GM19099 (cell line): ENCODE data around the gene TENM4.

Experiments used
- POLR2A ChIP-seq: IDR thresholded peaks from 3 replicates; pipeline ENCODE4 v1.6.1; 2011; ENCODE audit warnings: low read depth; ENCODE audit not compliant: insufficient read length; ENCODE audit errors: extremely low read depth

Gene TENM4

DNA sequence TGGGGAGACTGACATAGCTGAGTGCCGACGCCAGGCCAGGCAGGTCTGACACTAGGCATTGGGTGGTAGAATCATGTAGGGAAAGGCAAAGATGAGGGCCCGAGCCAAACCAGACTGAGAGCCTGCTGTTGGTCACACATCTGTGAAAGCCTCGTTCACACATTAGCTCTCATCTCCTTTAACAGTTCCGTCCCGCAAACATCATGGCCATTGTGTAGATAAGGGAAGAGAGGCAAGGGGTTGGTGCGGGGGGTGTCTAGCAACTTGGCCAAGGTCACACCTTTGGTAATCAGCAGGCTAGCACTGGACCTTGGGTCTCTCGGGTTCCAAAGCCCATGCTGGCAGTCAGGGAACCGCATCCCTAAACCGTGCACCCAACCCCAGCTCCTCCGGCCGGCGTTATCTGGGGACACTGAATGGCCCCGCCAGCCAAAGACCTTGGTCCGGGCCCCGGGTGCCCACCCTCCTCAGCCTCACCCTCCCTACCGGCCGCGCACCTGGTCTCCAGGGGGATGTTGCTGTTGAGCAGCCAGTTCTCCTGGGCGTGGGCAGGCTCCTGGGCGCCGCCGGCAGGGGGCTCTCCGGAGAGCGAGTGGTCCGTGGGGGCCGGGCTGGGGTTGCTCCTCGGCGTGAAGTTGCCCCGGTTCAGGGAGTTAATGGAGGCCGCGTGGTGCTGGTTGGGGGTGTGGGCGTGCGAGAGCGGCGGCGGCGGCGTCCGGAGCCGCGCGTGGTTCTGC is 537.9 kb downstream of the TENM4 start:
- no peak for TF ChIP-seq POLR2A

DNA sequence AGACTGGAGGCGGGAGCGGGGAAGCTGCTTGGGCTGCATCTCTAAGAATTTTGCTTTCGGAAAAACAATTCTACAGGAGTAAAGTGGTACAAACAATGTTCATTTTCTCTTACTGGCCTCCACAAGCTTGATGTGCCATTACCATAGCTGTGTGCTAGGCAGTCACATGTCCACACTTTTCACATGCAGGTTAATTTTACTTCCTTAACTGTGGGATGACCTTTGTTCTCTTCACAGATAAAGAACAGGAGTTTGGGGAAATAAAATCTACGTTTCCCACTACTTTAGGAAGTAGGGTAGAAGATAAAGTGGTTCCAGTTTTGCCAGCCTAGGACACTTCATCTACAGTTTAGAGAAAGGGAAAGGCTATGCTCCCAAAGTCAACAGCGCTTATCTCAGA is 539.0 kb downstream of the TENM4 start:
- TF ChIP-seq POLR2A, result no peak

DNA sequence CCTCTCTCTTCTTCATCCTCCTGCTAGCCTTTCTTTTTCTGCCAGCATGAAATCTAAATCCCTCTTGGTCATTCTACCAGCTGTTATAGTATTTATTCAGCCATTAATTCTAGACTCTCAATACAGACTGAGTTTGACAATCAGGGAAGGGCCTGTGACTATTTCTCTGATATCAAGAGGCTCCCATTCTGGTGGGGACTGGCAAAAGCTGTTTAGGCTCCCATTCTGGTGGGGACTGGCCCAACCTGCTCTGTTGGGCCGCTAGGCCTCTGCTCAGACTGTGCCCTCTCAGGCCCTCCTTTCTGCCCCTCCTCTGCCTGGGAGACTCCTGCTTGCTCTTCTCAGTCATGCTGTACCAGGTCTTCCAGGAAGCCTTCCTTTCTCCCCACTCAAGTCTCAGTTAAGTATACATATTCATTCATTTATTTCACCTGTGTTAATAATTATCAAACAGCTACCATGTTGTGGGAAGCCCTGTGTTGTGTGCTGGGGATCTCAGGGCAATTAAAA is 542.5 kb downstream of the TENM4 start:
- TF ChIP-seq POLR2A, result no peak

DNA sequence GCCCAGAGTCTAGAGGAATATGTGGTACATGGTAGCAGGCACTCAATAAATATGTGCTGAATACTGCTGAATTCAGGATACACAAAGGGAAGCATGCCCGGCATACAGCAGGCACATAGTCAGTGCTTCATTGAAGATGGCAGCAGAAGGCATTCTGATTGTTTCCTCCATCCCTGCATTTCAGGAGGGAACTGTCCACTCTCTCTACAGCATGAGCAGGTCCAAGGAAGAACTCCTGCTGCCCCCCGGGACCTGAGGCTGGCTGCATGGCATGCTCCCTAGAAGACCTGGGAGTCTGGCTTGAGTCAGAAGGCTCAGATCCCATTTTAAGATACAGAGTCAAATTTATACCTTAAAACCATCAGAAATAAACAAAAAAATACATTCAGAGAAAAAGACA is 546.8 kb downstream of the TENM4 start:
- TF ChIP-seq POLR2A, result no peak

DNA sequence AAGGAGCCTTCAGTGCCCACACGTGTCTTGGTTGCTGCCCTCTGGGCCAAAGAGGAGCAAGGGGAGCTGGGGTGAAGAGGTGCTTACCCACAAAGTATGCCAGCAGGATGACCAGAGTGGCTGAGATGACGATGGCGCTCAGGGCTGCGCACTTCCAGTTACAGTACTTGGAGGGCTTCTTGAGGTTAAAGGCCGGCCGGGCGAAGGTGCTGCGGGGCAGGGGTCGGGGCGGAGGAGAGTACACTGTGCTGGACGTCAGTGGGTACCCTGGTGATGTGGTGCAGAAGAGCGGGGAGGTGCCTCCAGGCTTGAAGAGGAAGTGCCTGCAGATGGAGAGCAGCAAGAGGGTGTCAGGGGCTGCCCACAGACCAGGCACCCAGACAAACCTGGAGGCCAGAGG is 551.1 kb downstream of the TENM4 start:
- TF ChIP-seq POLR2A, result no peak

DNA sequence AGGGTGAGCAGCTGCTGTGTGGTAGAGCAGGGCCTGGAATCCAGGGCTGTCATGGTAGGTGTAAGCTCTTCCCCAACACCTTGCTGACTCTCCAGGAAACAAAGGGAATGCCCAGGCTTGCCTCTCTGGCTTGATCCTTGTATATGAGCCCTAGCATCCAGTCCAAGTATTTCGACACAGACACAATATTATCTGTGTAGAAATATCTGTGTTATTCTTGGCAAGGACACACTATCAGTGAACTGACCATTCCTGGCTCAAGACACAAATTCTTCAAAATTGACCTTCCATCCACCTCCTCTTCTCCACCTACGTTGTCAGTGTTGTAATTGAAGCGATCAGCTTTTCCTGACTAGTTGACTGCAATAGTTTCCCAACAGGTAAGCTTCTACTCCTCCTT is 554.2 kb downstream of the TENM4 start:
- no peak for TF ChIP-seq POLR2A

DNA sequence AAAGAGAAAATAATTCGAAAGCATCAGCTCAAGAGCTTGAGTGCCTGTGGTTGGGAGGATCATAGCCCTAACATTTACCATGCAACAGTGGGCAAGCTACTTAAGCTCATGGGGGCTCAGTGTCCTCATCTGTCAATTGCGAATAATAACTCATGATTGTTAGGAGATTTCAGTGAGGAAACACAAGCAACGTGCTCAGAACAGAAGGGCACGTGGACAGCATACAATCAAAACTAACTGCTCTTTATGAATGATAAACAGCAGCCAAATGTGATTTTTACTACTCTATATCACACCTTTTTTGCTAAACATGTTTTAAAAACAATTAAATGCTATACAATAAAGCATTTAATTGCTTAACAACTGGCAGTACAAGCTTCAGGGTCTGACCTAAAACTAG is 556.1 kb downstream of the TENM4 start:
- no peak for TF ChIP-seq POLR2A

DNA sequence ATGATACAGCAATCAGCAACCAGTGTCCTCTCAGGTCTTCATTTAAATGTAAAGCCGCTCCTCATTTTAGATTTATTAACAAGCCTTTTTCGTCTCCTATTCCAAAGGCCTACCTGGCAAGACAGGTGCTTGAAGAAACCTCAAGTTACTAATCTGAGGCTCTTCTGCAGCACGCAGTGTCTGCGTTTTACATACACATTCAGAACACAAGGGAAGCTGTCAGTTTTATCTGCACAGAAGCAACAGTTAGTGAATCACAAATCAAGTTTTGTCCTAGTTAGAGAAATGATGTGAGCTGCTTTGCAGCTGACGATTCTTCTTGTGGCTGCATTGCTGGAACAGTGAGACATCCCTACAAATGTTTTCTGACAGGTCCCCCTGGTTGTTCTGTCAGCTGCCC is 557.3 kb downstream of the TENM4 start:
- no peak for TF ChIP-seq POLR2A

DNA sequence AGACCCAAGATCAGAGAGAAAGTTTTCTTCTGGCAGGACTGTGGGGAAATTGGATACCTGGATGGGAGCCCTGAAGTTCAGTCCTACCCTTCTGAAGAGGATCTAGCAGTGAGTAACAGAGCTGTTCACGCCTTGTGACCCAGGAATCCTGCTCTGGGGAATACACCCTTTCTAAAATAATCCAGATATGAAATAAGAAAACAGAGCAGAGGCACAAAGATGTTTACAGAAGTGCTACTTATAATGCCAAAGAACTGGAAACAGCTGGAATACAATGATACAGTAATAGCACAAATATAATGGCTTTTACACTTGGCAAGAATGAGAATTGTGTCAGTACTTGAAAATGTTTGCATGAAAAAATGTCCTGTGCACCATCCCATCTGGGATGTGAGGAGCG is 562.2 kb downstream of the TENM4 start:
- no peak for TF ChIP-seq POLR2A

DNA sequence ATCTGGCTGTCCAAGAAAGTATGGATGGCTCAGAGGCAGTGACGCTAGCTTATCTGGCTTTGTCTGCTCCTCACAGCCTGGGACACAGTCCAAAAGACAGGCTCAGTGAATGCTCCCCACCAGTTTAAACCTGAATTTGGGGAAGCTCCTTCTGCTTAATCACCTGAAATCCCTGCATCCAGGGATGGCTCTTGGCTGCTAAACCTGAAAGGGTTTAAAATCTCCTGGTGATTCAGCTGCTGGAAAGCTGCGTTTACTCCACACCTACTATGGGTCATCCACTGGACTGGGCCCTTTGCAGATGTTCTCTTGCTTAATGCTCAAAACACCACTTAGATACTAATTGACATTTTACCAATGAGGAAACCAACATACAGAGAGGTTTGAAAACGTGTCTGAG is 564.2 kb downstream of the TENM4 start:
- no peak for TF ChIP-seq POLR2A

DNA sequence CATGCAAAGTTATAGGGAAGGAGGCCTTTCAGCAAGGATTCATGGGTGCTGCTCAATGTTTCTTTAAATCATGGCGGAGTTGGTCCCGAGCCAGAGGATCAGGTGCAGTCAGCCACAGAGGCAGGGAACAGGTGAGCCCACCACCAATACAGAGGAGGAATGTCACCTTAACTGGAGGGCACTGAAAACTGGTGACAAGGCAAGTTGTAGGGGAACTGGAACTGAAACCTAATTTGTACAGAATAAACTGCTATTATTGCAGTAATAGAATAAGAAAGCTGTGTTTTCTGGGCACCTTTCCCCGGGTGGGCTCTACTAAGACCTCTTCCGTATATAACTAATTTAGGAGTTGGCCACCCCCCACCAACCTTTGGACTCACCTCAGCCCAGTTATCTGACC is 570.2 kb downstream of the TENM4 start:
- no peak for TF ChIP-seq POLR2A

DNA sequence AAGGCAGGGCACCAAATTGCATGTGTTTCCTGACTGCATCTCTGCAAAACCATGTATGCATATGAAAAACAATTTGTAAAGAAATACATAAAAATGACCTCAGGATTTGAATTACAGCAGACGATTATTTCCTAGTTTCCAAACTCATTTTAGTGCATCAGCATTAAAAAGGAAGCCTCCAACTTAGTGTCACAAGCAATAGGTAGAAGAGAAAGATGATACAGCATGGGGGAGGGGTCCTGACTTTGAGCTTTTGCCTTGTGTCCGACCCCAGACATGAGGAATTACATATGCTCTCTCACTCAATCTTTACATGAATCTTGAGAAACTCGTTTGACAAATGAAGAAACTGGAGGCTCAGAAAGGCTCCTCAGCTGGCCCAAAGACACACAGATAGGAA is 571.5 kb downstream of the TENM4 start:
- TF ChIP-seq POLR2A, result no peak

DNA sequence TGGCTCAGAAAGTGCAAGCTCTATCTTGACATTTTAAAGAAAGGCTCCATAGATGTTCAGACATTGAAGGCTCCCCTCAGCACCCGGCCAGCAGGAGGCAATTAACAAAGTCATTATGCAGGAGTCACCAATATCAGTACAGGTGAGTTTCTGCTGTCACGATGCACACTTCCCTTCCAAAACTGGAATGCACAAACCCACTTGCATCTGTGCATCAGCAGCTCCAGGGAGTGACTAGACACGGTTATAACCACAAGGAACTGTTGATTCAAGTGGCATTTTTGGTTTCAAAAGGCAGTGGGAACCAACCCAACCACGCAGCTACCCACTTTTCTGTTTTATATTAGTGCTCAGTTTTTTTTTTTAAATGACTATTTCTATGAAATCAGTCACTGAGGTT is 572.3 kb downstream of the TENM4 start:
- no peak for TF ChIP-seq POLR2A

DNA sequence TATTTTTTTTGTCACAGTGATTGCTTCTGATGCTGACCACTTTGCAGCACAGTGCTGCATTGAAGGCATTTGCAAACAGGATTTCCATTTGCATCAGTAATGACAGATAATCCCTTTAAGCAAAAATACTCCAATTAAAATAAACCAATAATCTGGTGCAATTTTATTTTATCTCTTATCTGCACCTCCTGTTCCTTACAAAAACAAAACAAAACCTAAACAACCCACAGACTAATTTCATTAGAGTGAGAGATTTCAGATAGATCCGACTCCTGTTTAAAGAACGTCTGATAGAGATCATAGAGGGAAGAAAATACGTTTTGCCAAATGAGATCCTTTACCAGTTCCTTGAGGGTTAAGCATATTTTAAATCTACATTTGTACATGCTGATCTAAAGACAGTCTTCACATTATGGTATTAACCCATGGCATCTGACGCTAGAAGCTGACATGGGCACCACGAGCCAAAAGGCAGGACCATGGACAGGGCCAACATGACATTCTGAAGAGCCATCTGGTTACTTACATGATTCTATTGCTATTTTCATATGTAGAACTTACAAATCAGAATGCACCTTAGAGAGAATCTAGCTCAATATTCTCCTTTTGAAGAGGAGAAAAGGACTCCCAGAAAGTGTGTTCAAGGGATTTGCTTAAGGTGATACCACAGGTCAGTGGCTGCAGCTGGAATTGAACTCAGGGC is 580.0 kb downstream of the TENM4 start:
- TF ChIP-seq POLR2A, result no peak

DNA sequence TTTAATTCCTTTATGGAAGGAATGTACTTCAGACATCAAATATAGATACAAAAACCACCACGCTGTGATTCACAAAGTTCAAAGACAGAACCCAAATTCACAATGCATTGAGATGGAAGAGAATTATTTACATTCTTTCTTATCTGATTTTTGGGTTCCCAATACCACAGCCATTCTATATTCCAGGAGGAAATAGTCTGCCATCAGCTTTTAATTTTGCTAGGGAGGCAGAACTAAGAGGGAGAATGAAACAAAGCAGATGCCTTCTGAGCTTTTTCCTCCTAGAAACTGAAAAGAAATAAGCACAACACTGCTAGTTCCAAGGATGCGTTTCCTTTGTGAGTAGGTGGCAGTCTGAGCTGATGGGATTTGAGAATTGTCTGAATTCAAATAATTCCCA is 583.1 kb downstream of the TENM4 start:
- no peak for TF ChIP-seq POLR2A

DNA sequence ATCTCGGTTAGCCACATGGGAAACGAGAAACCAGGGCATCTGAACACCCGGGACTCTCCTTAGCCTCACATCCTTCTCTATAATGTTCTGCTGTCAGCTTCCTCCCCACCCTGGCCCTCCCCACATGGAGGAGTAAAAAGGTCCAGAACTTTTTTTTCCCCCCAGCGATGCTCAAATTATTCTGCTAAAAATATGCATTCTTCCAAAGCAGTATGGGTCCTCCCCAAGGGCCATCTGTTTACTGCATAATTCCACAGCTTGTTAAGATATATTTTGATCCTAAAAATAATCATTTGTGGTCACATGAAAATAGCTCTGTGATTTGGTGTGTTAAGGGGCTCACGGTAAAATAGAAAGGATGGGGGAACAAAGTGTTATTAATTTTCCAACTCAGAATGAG is 584.6 kb downstream of the TENM4 start:
- TF ChIP-seq POLR2A, result no peak
